NCI-H1417 treated with DMSO at 0.1 percent for 48 hours (cell line): ENCODE measurements around the gene ANKRD55.

Experiments
- DNase-seq: peaks from one replicate; lab custom pipeline; 2025; lab: John Stamatoyannopoulos, UW

ANKRD55 gene

GRCh38 chr5:56077796-56078233 lies 155.3 kb downstream of the ANKRD55 start:
- no peak for DNase-seq

GRCh38 chr5:56076486-56076885 lies 156.6 kb downstream of the ANKRD55 start:
- DNase-seq: no peak

GRCh38 chr5:56075361-56075760 lies 157.8 kb downstream of the ANKRD55 start:
- no peak for DNase-seq

GRCh38 chr5:56072863-56073766 lies 160.0 kb downstream of the ANKRD55 start:
- no peak for DNase-seq

- no peak for DNase-seq
Observed at GRCh38 chr5:56071470-56071869, 161.7 kb downstream of the ANKRD55 start.

- no peak for DNase-seq
Observed at GRCh38 chr5:56070851-56071465, 162.2 kb downstream of the ANKRD55 start.

- DNase-seq: no peak
Observed at GRCh38 chr5:56069652-56070226, 163.4 kb downstream of the ANKRD55 start.

GRCh38 chr5:56066931-56067450 lies 166.1 kb downstream of the ANKRD55 start:
- no peak for DNase-seq

GRCh38 chr5:56064984-56065383 lies 168.1 kb downstream of the ANKRD55 start:
- DNase-seq: no peak

- DNase-seq: no peak
Observed at GRCh38 chr5:56060276-56061110, 172.6 kb downstream of the ANKRD55 start.

- DNase-seq: no peak
Observed at GRCh38 chr5:56059854-56060253, 173.3 kb downstream of the ANKRD55 start.

GRCh38 chr5:56056875-56057274 lies 176.3 kb downstream of the ANKRD55 start:
- DNase-seq: no peak

- DNase-seq: no peak
Observed at GRCh38 chr5:56055859-56056258, 177.3 kb downstream of the ANKRD55 start.

- DNase-seq: no peak
Observed at GRCh38 chr5:56055287-56055686, 177.8 kb downstream of the ANKRD55 start.

- no peak for DNase-seq
Observed at GRCh38 chr5:56054666-56055065, 178.5 kb downstream of the ANKRD55 start.

- no peak for DNase-seq
Observed at GRCh38 chr5:56053363-56053762, 179.8 kb downstream of the ANKRD55 start.

- no peak for DNase-seq
Observed at GRCh38 chr5:56052735-56053134, 180.4 kb downstream of the ANKRD55 start.

GRCh38 chr5:56050551-56051255 lies 182.4 kb downstream of the ANKRD55 start:
- no peak for DNase-seq
